Measurements from ENCODE around the gene LRRC17. TPM values are rescaled to one million over a fixed set of nuclear protein-coding genes. Genes with fewer than 3 reads are reported as not detected.

LRRC17 gene
- total and polyA plus RNA-seq, 10 of the 15 experiments (the other 5 are each of a cell fraction or from before 2014, with no cell fraction given) = 0.06 to 0.31 (median 0.10) TPM; not detected in 5

DNA sequence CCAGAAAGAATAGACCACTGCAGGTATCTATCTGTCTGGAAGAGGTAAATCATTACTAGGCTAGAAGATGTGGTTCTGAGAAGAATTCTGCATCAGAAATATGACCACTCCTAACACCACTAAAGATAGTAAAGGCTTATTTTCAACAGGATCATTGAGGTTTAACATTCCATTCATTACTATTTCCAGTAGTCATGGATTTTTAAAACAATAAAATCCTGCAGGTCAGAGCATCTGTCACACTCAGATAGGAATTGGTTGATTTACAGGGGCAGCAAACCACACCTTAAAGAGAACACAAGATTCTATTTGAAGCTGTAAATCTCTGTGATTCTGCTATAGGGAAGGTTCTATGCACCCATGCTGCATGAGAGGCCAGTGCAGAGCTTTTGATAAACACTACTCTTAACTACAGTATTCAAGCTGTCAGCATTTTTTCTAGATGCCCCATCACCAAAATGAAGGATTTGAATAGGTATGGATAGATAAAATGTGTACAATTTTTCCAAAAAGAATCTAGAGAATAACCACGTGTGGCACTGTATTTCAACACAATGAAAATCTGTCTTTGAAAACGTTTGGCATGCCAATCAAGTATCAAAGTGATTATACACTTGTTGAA, 14.6 kb downstream of the LRRC17 start:
- 13% methylated on average over 2 of the region's 2 CpGs for WGBS (ENCODE audit: insufficient coverage, insufficient replicate concordance, low lambda C conversion rate, missing lambda C conversion rate)
- ChIA-PET POLR2A (interaction anchor here (1.4 kb wide), 1 partner anchor 9 kb away, joined by 3 read pairs; no protein-coding TSS in a partner anchor), CTCF (interaction anchor here (1.1 kb wide), 1 partner anchor 11 kb away, joined by 3 read pairs; no protein-coding TSS in a partner anchor), SMC1A (ENCODE audit: uncharacterized antibody, unreplicated experiment) (interaction anchor here (0.7 to 0.9 kb wide), 2 partner anchors 10 to 15 kb away, joined by 3 read pairs; partner anchors contain the start of gene LRRC17), RAD21 (ENCODE audit: unreplicated experiment) (no interaction called here)
- Histone ChIP-seq H3K79me2 (ENCODE audit: control insufficient read depth, insufficient read depth, low read length) (no peaks in the 10 kb centered on the region), H3K27me3 (replicated peaks in 1 of 2; ENCODE audit: control insufficient read depth in 2 of 2, insufficient read depth in 2 of 2, low read length in 1 of 2) (peaks cover 0 to 3% of the 10 kb centered on the region in 2 experiments; a peak in 2 of 4 replicates), H3K36me3 (ENCODE audit: control insufficient read depth in 2 of 2, insufficient read depth in 2 of 2, low read length in 1 of 2) (no peaks in the 10 kb centered on the region), H4K20me1 (ENCODE audit: control insufficient read depth, insufficient read depth) (no peaks in the 10 kb centered on the region), H3K4me2 (ENCODE audit: control insufficient read depth, insufficient read depth) (no peak overlapping the region), H3K9ac (ENCODE audit: control insufficient read depth, insufficient read depth, low read length) (no peak overlapping the region), H3K4me1 (ENCODE audit: control insufficient read depth, insufficient read depth, low read length) (no peaks in the 10 kb centered on the region), H2AFZ (ENCODE audit: control insufficient read depth, low read depth, low read length) (no peak overlapping the region), H3K9me3 (replicated peaks; ENCODE audit: control insufficient read depth, insufficient read depth, low read length) (no peaks in the 10 kb centered on the region), H3K4me3 (no peak overlapping the region), H3K27ac (ENCODE audit: control insufficient read depth, insufficient read depth) (no peak overlapping the region)
- DNase-seq (ENCODE audit: low read depth, low spot score) (no peak), ATAC-seq (no peak), FAIRE-seq (no peak)
- intact Hi-C loops (cut with micrococcal nuclease; ENCODE audit: unreplicated experiment) = no loop called here
- no peak for TF ChIP-seq SREBF1 (IDR thresholded peaks at IDR 0.05; ENCODE audit: low read length)
- no peak for TF ChIP-seq WRNIP1 (IDR thresholded peaks at IDR 0.05; ENCODE audit: borderline replicate concordance, low read depth, low read length)
- TF ChIP-seq HDGF (IDR thresholded peaks at IDR 0.05) = no peak
- TF ChIP-seq, protein P1, sequence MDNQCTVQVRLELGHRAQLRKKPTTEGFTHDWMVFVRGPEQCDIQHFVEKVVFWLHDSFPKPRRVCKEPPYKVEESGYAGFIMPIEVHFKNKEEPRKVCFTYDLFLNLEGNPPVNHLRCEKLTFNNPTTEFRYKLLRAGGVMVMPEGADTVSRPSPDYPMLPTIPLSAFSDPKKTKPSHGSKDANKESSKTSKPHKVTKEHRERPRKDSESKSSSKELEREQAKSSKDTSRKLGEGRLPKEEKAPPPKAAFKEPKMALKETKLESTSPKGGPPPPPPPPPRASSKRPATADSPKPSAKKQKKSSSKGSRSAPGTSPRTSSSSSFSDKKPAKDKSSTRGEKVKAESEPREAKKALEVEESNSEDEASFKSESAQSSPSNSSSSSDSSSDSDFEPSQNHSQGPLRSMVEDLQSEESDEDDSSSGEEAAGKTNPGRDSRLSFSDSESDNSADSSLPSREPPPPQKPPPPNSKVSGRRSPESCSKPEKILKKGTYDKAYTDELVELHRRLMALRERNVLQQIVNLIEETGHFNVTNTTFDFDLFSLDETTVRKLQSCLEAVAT (IDR thresholded peaks at IDR 0.05) = no peak
- no peak for TF ChIP-seq LARP7 (IDR thresholded peaks at IDR 0.05)
- no peak for TF ChIP-seq RFX5 (IDR thresholded peaks at IDR 0.05; ENCODE audit: low read depth, low read length)
- TF ChIP-seq EGR1 (IDR thresholded peaks at IDR 0.05; ENCODE audit: borderline replicate concordance in 1 of 2, low read depth in 2 of 2, low read length in 2 of 2) = no peak
- TF ChIP-seq SUPT20H (IDR thresholded peaks at IDR 0.05; ENCODE audit: borderline replicate concordance, control insufficient read depth, low read depth, low read length) = no peak
- no peak for TF ChIP-seq ZNF274 (IDR thresholded peaks at IDR 0.05; ENCODE audit: insufficient read depth, insufficient read length)
- no peak for TF ChIP-seq CHD1 (IDR thresholded peaks at IDR 0.05; ENCODE audit: low read depth, low read length)
- no peak for TF ChIP-seq NFYB (IDR thresholded peaks at IDR 0.05; ENCODE audit: insufficient read depth, low read depth, low read length)
- TF ChIP-seq, protein P2, sequence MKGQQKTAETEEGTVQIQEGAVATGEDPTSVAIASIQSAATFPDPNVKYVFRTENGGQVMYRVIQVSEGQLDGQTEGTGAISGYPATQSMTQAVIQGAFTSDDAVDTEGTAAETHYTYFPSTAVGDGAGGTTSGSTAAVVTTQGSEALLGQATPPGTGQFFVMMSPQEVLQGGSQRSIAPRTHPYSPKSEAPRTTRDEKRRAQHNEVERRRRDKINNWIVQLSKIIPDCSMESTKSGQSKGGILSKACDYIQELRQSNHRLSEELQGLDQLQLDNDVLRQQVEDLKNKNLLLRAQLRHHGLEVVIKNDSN (IDR thresholded peaks at IDR 0.05; ENCODE audit: borderline replicate concordance, extremely low read length, insufficient read depth, low read depth, low read length) = no peak
- TF ChIP-seq SP1 (IDR thresholded peaks at IDR 0.05; ENCODE audit: low read depth, low read length) = no peak
- no peak for TF ChIP-seq NFIC (IDR thresholded peaks at IDR 0.05; ENCODE audit: low read depth, low read length)
- TF ChIP-seq ZNF24 (IDR thresholded peaks at IDR 0.05) = no peak
- TF ChIP-seq, protein P3, sequence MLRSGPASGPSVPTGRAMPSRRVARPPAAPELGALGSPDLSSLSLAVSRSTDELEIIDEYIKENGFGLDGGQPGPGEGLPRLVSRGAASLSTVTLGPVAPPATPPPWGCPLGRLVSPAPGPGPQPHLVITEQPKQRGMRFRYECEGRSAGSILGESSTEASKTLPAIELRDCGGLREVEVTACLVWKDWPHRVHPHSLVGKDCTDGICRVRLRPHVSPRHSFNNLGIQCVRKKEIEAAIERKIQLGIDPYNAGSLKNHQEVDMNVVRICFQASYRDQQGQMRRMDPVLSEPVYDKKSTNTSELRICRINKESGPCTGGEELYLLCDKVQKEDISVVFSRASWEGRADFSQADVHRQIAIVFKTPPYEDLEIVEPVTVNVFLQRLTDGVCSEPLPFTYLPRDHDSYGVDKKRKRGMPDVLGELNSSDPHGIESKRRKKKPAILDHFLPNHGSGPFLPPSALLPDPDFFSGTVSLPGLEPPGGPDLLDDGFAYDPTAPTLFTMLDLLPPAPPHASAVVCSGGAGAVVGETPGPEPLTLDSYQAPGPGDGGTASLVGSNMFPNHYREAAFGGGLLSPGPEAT (IDR thresholded peaks at IDR 0.05; ENCODE audit: low read depth) = no peak
- no peak for TF ChIP-seq KLF5 (IDR thresholded peaks at IDR 0.05; ENCODE audit: partially characterized antibody)
- no peak for TF ChIP-seq FOS (IDR thresholded peaks at IDR 0.05; ENCODE audit: borderline replicate concordance, extremely low read depth, insufficient read length)
- TF ChIP-seq DPF2 (IDR thresholded peaks at IDR 0.05) = no peak
- TF ChIP-seq MYC (IDR thresholded peaks at IDR 0.05; ENCODE audit: insufficient read depth, insufficient read length, insufficient replicate concordance, low read length, severe bottlenecking) = no peak
- no TSS peak for BruUV-seq (replicated peaks)
- in situ Hi-C loops (cut with MboI) = no loop called here

Measured in GM12878 (cell line).